Transverse colon (tissue), 4 donors: ENCODE results near the gene PANK4. TPM values are rescaled to one million over a fixed set of nuclear protein-coding genes. Genes with fewer than 3 reads are reported as not detected.

Experiments
- DNase-seq: peaks from one replicate; pipeline ENCODE4 v3.0.0-alpha.2; 2019
- H3K27ac ChIP-seq, 4 donors: fragments of 200-600 bp; sonication (generic); 2 replicates each; pipeline ENCODE4 v1.5.1; 2016 to 2018; ENCODE audit warnings: inconsistent platforms in 4 of 4
- H3K27me3 ChIP-seq: fragments of 200-600 bp; sonication (generic); 2 replicates; pipeline ENCODE4 v1.5.1; 2017; ENCODE audit warnings: inconsistent platforms
- H3K36me3 ChIP-seq, 4 donors: fragments of 200-600 bp; sonication (generic); 2 replicates each; pipeline ENCODE4 v1.5.1; 2017 to 2019; ENCODE audit warnings: inconsistent platforms in 4 of 4
- H3K4me1 ChIP-seq, 4 donors: fragments of 200-600 bp; sonication (generic); 2 replicates each; pipeline ENCODE4 v1.5.1; 2017 to 2020; ENCODE audit warnings: inconsistent platforms in 4 of 4
- H3K4me3 ChIP-seq, 4 donors: fragments of 200-600 bp; sonication (generic); 1 replicate in 1 of 4; 2 replicates in 3 of 4; pipeline versions ENCODE4 v1.5.1 to v1.6.1; 2017 to 2019; ENCODE audit warnings: inconsistent platforms in 4 of 4
- H3K9me3 ChIP-seq, 2 donors: fragments of 200-600 bp; sonication (generic); 2 replicates each; pipeline ENCODE4 v1.5.1; 2017 to 2019; ENCODE audit warnings: inconsistent platforms in 2 of 2
- CTCF ChIP-seq, 5 experiments: fragments of 200-600 bp in 3 of 5; fragments of 450-650 bp in 2 of 5; sonication (generic) in 3 of 5; IDR thresholded peaks; 1 replicate in 2 of 5; 2 replicates in 3 of 5; pipeline ENCODE4 v1.5.1; 2016 to 2017; ENCODE audit warnings: antibody characterized with exemption in 5 of 5, inconsistent platforms in 3 of 5, mild to moderate bottlenecking in 2 of 5, moderate library complexity in 1 of 5
- EP300 ChIP-seq: sonication (generic); formaldehyde crosslinking; IDR thresholded peaks from one replicate; pipeline ENCODE4 v1.6.1; 2017; ENCODE audit warnings: antibody characterized with exemption, low read depth
- POLR2A ChIP-seq: fragments of 450-650 bp; IDR thresholded peaks from one replicate; pipeline ENCODE4 v1.6.1; 2016; ENCODE audit warnings: antibody characterized with exemption, mild to moderate bottlenecking, moderate library complexity
- POLR2AphosphoS5 ChIP-seq, 3 donors: sonication (generic); formaldehyde crosslinking; IDR thresholded peaks; one replicate each; pipeline ENCODE4 v1.6.1; 2016; ENCODE audit warnings: antibody characterized with exemption in 3 of 3
- WGBS, 2 donors: methylation state at CpG; one replicate each; pipeline ENCODE4 v1.1.5; 2018; ENCODE audit warnings: low coverage in 1 of 2; 5-methylcytosine and 5-hydroxymethylcytosine counted together
- in situ Hi-C, 4 donors: fragments of 200-750 bp; cut with MboI; loops; one replicate each; pipeline versions ENCODE4 v1.15.0 to v1.15.1; 2017; ENCODE audit warnings: low sequenced_read_pairs in 3 of 4, low pct_ligation_motif_present in 1 of 4, low pct_unique_long_range_greater_than_20kb in 1 of 4
- intact Hi-C: fragments of 100-400 bp; cut with DNase I; formaldehyde crosslinking; loops from one replicate; pipeline ENCODE4 v1.15.1; 2023; ENCODE audit warnings: low total_unique reads
- total RNA-seq, 4 donors: library from RNA; depleted of rRNA; stranded (reverse); fragments of >200 nt; gene quantifications; one replicate each; pipeline ENCODE4 v1.1.0, GENCODE V29; 2016

Gene PANK4
- total RNA-seq, 4 donors from 2014 or later = 41.1 to 58.3 (median 47.3) TPM

- Histone ChIP-seq H3K27me3 (peaks cover 78% of the 10 kb centered on the region), H3K36me3 (no peaks in the 10 kb centered on the region), H3K9me3 (no peaks in the 10 kb centered on the region), H3K4me1 (peaks cover 0 to 6% (median 2%) of the 10 kb centered on the region in 4 donors), H3K4me3 (no peak overlapping the region), H3K27ac (no peak overlapping the region)
- intact Hi-C loops (no loop called here), in situ Hi-C loops (no loop called here)
- WGBS, 2 donors = 47% methylated on average over 5 of the region's 12 CpGs; no CpG with 5 or more reads in 1 of the 2 donors
- no peak for TF ChIP-seq POLR2AphosphoS5 (IDR thresholded peaks at IDR 0.05)
- no peak for TF ChIP-seq CTCF (IDR thresholded peaks at IDR 0.05)
- no peak for TF ChIP-seq EP300
- no peak for TF ChIP-seq POLR2A
- DNase-seq = no peak
Observed at GRCh38 chr1:2466270-2466665, 60.1 kb downstream of the PANK4 start.

- Histone ChIP-seq H3K36me3 (no peaks in the 10 kb centered on the region), H3K4me3 (no peak overlapping the region), H3K27ac (no peak overlapping the region), H3K4me1 (peaks cover 0 to 6% (median 2%) of the 10 kb centered on the region in 4 donors), H3K9me3 (no peaks in the 10 kb centered on the region), H3K27me3 (peaks cover 76% of the 10 kb centered on the region)
- intact Hi-C loops (no loop called here), in situ Hi-C loops (no loop called here)
- 83% methylated on average over 33 of the region's 33 CpGs; no CpG with 5 or more reads in 1 of the 2 donors for WGBS, 2 donors
- no peak for DNase-seq
- TF ChIP-seq CTCF (IDR thresholded peaks at IDR 0.05) = no peak
- TF ChIP-seq POLR2A = no peak
- no peak for TF ChIP-seq POLR2AphosphoS5 (IDR thresholded peaks at IDR 0.05)
- no peak for TF ChIP-seq EP300
Observed at GRCh38 chr1:2465371-2466269, 60.8 kb downstream of the PANK4 start.

- peaks cover 64% of the 10 kb centered on the region for H3K27me3 ChIP-seq
- no peak for DNase-seq
- intact Hi-C loops (no loop called here), in situ Hi-C loops (no loop called here)
- H3K4me1 ChIP-seq = peaks cover 0 to 6% (median 2%) of the 10 kb centered on the region in 4 donors
- no peak overlapping the region for H3K4me3 ChIP-seq
- TF ChIP-seq POLR2A (no peak), CTCF (IDR thresholded peaks at IDR 0.05) (no peak), EP300 (no peak), POLR2AphosphoS5 (IDR thresholded peaks at IDR 0.05) (no peak)
- 65% methylated on average over 12 of the region's 17 CpGs; no CpG with 5 or more reads in 1 of the 2 donors for WGBS, 2 donors
- no peaks in the 10 kb centered on the region for H3K9me3 ChIP-seq
- H3K27ac ChIP-seq = no peak overlapping the region
- no peaks in the 10 kb centered on the region for H3K36me3 ChIP-seq
Observed at GRCh38 chr1:2463396-2463795, 63.0 kb downstream of the PANK4 start.

- intact Hi-C loops = no loop called here
- H3K36me3 ChIP-seq = no peaks in the 10 kb centered on the region
- no peak overlapping the region for H3K27ac ChIP-seq
- no peak for TF ChIP-seq POLR2AphosphoS5 (IDR thresholded peaks at IDR 0.05)
- no peak for TF ChIP-seq CTCF (IDR thresholded peaks at IDR 0.05)
- no peak for TF ChIP-seq EP300
- no peak for TF ChIP-seq POLR2A
- peaks cover 0 to 6% (median 2%) of the 10 kb centered on the region in 4 donors for H3K4me1 ChIP-seq
- H3K27me3 ChIP-seq = peaks cover 59% of the 10 kb centered on the region
- H3K4me3 ChIP-seq = no peak overlapping the region
- in situ Hi-C loops = no loop called here
- WGBS, 2 donors = 68% methylated on average over 14 of the region's 15 CpGs; no CpG with 5 or more reads in 1 of the 2 donors
- no peaks in the 10 kb centered on the region for H3K9me3 ChIP-seq
- no peak for DNase-seq
Observed at GRCh38 chr1:2462819-2463218, 63.6 kb downstream of the PANK4 start.
